ENCODE measurements around the gene SOBP. TPM values are rescaled to one million over a fixed set of nuclear protein-coding genes. Genes with fewer than 3 reads are reported as not detected.

Gene SOBP
- total RNA-seq, 1 experiment from 2014 or later, result 10.1 TPM

GRCh38 chr6:107684996-107685395, 195.1 kb downstream of the SOBP start (continued):
- no peak for TF ChIP-seq IRF1 (CRISPR knock-in tag; IDR thresholded peaks at IDR 0.05)
- no peak for TF ChIP-seq SP1 (CRISPR knock-in tag; conservative IDR thresholded peaks at IDR 0.05)
- TF ChIP-seq TP53 (CRISPR knock-in tag; IDR thresholded peaks at IDR 0.05), result no peak
- TF ChIP-seq ZNF138 (CRISPR knock-in tag; conservative IDR thresholded peaks at IDR 0.05), result no peak

GRCh38 chr6:107689190-107689589, 199.3 kb downstream of the SOBP start:
- TF ChIP-seq TCF7 (CRISPR knock-in tag; IDR thresholded peaks at IDR 0.05; ENCODE audit: low read depth) (no peak), GRHL2 (CRISPR knock-in tag; IDR thresholded peaks at IDR 0.05; ENCODE audit: insufficient replicate concordance, severe bottlenecking) (no peak), ZNF512 (CRISPR knock-in tag; IDR thresholded peaks at IDR 0.05; ENCODE audit: borderline replicate concordance) (no peak), ZNF532 (CRISPR knock-in tag; IDR thresholded peaks at IDR 0.05; ENCODE audit: borderline replicate concordance) (no peak), SP1 (CRISPR knock-in tag; conservative IDR thresholded peaks at IDR 0.05) (no peak), CREM (CRISPR knock-in tag; IDR thresholded peaks at IDR 0.05) (no peak), GTF2I (CRISPR knock-in tag; conservative IDR thresholded peaks at IDR 0.05) (no peak), ZNF396 (CRISPR knock-in tag; IDR thresholded peaks at IDR 0.05; ENCODE audit: borderline replicate concordance) (no peak), FOXP4 (CRISPR knock-in tag; IDR thresholded peaks at IDR 0.05) (no peak), ZNF219 (CRISPR knock-in tag; IDR thresholded peaks at IDR 0.05; ENCODE audit: borderline replicate concordance) (no peak), NFATC4 (CRISPR knock-in tag; IDR thresholded peaks at IDR 0.05) (no peak)
- Mint-ChIP-seq H3K36me3 (peaks cover 6% of the 10 kb centered on the region; the same call in 1 of the 2 replicates), H3K9me3 (peaks cover 24% of the 10 kb centered on the region), H3K27ac (no peak overlapping the region), H3K4me3 (no peak overlapping the region), H3K4me1 (peaks cover 28% of the 10 kb centered on the region), H3K27me3 (ENCODE audit: low read depth) (no peaks in the 10 kb centered on the region)
- ChIA-PET POLR2A (no interaction called here), CTCF (interaction anchor here (1.4 to 1.5 kb wide), 2 partner anchors 13 to 159 kb away, joined by 3 read pairs; no protein-coding TSS in a partner anchor)
- ATAC-seq, result no peak
- no peak for DNase-seq (ENCODE audit: low spot score)

GRCh38 chr6:107689951-107690642, 200.2 kb downstream of the SOBP start:
- H3K27ac Mint-ChIP-seq, result no peak overlapping the region
- POLR2A ChIA-PET, result no interaction called here
- H3K4me1 Mint-ChIP-seq, result peaks cover 28% of the 10 kb centered on the region
- no peak for TF ChIP-seq ZBTB43 (CRISPR knock-in tag; IDR thresholded peaks at IDR 0.05)
- no peak for TF ChIP-seq CREM (CRISPR knock-in tag; IDR thresholded peaks at IDR 0.05)
- TF ChIP-seq TEAD1 (CRISPR knock-in tag; IDR thresholded peaks at IDR 0.05), result no peak
- no peak for TF ChIP-seq ZNF263 (CRISPR knock-in tag; IDR thresholded peaks at IDR 0.05; ENCODE audit: low read depth)
- TF ChIP-seq ZSCAN18 (CRISPR knock-in tag; IDR thresholded peaks at IDR 0.05), result no peak
- CTCF ChIA-PET, result interaction anchor here (0.5 to 3.4 kb wide), 3 partner anchors 11 to 332 kb away, joined by 3 to 19 read pairs (median 4); no protein-coding TSS in a partner anchor
- H3K36me3 Mint-ChIP-seq, result peaks cover 10% of the 10 kb centered on the region; the same call in 1 of the 2 replicates
- no peak for ATAC-seq
- no peak for DNase-seq (ENCODE audit: low spot score)
- H3K4me3 Mint-ChIP-seq, result no peak overlapping the region
- no peaks in the 10 kb centered on the region for H3K27me3 Mint-ChIP-seq (ENCODE audit: low read depth)
- H3K9me3 Mint-ChIP-seq, result peaks cover 29% of the 10 kb centered on the region

All from WTC11 (cell line).